B cell (primary cell): Measurements from ENCODE around the gene RBM20. TPM values are rescaled to one million over a fixed set of nuclear protein-coding genes. Genes with fewer than 3 reads are reported as not detected.

ENCODE experiments used
- ATAC-seq: fragments of 200-7000 bp; cut with Tn5 transposase; one replicate; pipeline ENCODE4 v1.10.0; 2021; ENCODE audit warnings: low read depth, mild to moderate bottlenecking, moderate number of reproducible peaks, moderate library complexity
- CTCF ChIA-PET: fragments of 350-600 bp; sonication (Branson Sonifier 250); formaldehyde crosslinking; loops from one replicate; lab custom pipeline; 2021; ENCODE audit warnings: antibody characterized with exemption, inconsistent platforms; lab: Charles Lee
- POLR2A ChIA-PET: fragments of 350-600 bp; sonication (Branson Sonifier 250); formaldehyde crosslinking; loops from one replicate; lab custom pipeline; 2021; ENCODE audit warnings: antibody characterized with exemption; lab: Charles Lee
- DNase-seq: peaks from one replicate; pipeline ENCODE4 v3.0.0; 2013
- H2AFZ ChIP-seq: 2 replicates; pipeline ENCODE4 v1.6.1; 2012; ENCODE audit warnings: mild to moderate bottlenecking, low read depth, low read length; ENCODE audit not compliant: insufficient read depth, poor library complexity, severe bottlenecking
- H3K27ac ChIP-seq, 2 donors: 1 replicate in 1 of 2; 2 replicates in 1 of 2; pipeline ENCODE4 v1.5.1; 2012 to 2013; ENCODE audit warnings: low read length in 2 of 2, mild to moderate bottlenecking in 2 of 2, moderate library complexity in 1 of 2
- H3K27me3 ChIP-seq, 4 experiments: fragments of 200-600 bp in 1 of 4; sonication (generic) in 1 of 4; replicated peaks in 1 of 4; 1 replicate in 2 of 4; 2 replicates in 2 of 4; pipeline versions ENCODE4 v1.6.1 to v1.7.0; 2013 to 2016; ENCODE audit warnings: low read length in 3 of 4, mild to moderate bottlenecking in 2 of 4, mixed read lengths in 1 of 4, moderate library complexity in 1 of 4; ENCODE audit not compliant: insufficient read depth in 4 of 4, control insufficient read depth in 3 of 4; ENCODE audit errors: control extremely low read depth in 1 of 4
- H3K36me3 ChIP-seq, 2 experiments: replicated peaks in 1 of 2; 1 replicate in 1 of 2; 2 replicates in 1 of 2; pipeline versions ENCODE4 v1.6.1 to v1.7.1; 2013; ENCODE audit warnings: low read length in 1 of 2; ENCODE audit not compliant: insufficient read depth in 2 of 2, control insufficient read depth in 1 of 2; ENCODE audit errors: control extremely low read depth in 1 of 2, extremely low read depth in 1 of 2
- H3K4me1 ChIP-seq, 2 donors: fragments of 200-600 bp in 1 of 2; sonication (generic) in 1 of 2; 1 replicate in 1 of 2; 2 replicates in 1 of 2; pipeline versions ENCODE4 v1.5.1 to v1.6.1; 2013 to 2017; ENCODE audit warnings: low read length in 2 of 2; ENCODE audit not compliant: control insufficient read depth in 2 of 2, insufficient read depth in 2 of 2
- H3K4me2 ChIP-seq: replicated peaks from 2 replicates; pipeline ENCODE3; 2012; ENCODE audit warnings: mild to moderate bottlenecking, low read depth, low read length; ENCODE audit not compliant: poor library complexity, severe bottlenecking
- H3K4me3 ChIP-seq, 5 experiments: fragments of 200-600 bp in 1 of 5; sonication (generic) in 1 of 5; 1 replicate in 3 of 5; 2 replicates in 2 of 5; pipeline versions ENCODE4 v1.5.1 to v1.7.0; 2011 to 2016; ENCODE audit warnings: low read length in 4 of 5, mild to moderate bottlenecking in 4 of 5, low read depth in 2 of 5, control low read depth in 1 of 5, moderate library complexity in 1 of 5; ENCODE audit not compliant: insufficient read depth in 1 of 5; ENCODE audit errors: control extremely low read depth in 1 of 5, extremely low read depth in 1 of 5
- H3K79me2 ChIP-seq: fragments of 200-600 bp; sonication (generic); one replicate; pipeline ENCODE4 v1.6.0; 2016; ENCODE audit warnings: low read length; ENCODE audit not compliant: control insufficient read depth, insufficient read depth
- H3K9ac ChIP-seq: fragments of 200-600 bp; sonication (generic); 2 replicates; pipeline ENCODE4 v1.6.1; 2017; ENCODE audit warnings: mild to moderate bottlenecking, low read length, moderate library complexity
- H3K9me3 ChIP-seq, 3 donors: one replicate each; pipeline versions ENCODE4 v1.6.1 to v1.7.1; 2013; ENCODE audit warnings: low read length in 2 of 3; ENCODE audit not compliant: control insufficient read depth in 2 of 3, insufficient read depth in 1 of 3; ENCODE audit errors: control extremely low read depth in 1 of 3
- H4K20me1 ChIP-seq: 2 replicates; pipeline ENCODE4 v1.6.0; 2012; ENCODE audit warnings: mild to moderate bottlenecking, low read length; ENCODE audit not compliant: insufficient read depth, control insufficient read depth, poor library complexity, severe bottlenecking
- H3K27ac Mint-ChIP-seq: one replicate; pipeline ENCODE4 v1.8.0; 2021; ENCODE audit warnings: mixed read lengths
- H3K27me3 Mint-ChIP-seq: one replicate; pipeline ENCODE4 v1.8.0; 2021; ENCODE audit warnings: mixed read lengths
- H3K4me1 Mint-ChIP-seq: one replicate; pipeline ENCODE4 v1.8.0; 2021; ENCODE audit warnings: mixed read lengths
- H3K4me3 Mint-ChIP-seq: one replicate; pipeline ENCODE4 v1.8.0; 2021; ENCODE audit warnings: mixed read lengths
- H3K9me3 Mint-ChIP-seq: one replicate; pipeline ENCODE4 v1.8.0; 2022; ENCODE audit warnings: mixed read lengths; ENCODE audit not compliant: insufficient read depth
- EZH2 ChIP-seq: IDR thresholded peaks from 2 replicates; pipeline ENCODE4 v1.6.1; 2012; ENCODE audit warnings: borderline replicate concordance, low read depth, mild to moderate bottlenecking, moderate library complexity, low read length; ENCODE audit not compliant: insufficient read depth, poor library complexity, severe bottlenecking
- WGBS: methylation state at CpG from one replicate; pipeline ENCODE4 v1.1.5; 2013; ENCODE audit warnings: missing lambda C conversion rate; ENCODE audit not compliant: insufficient coverage; 5-methylcytosine and 5-hydroxymethylcytosine counted together
- intact Hi-C: fragments of 100-400 bp; cut with micrococcal nuclease; formaldehyde crosslinking; loops from one replicate; pipeline ENCODE4 v1.10.0; 2022
- polyA plus RNA-seq: library from polyadenylated mRNA; depleted of rRNA; stranded (reverse); fragments of >200 nt; gene quantifications from 2 replicates; pipeline ENCODE4 v1.2.3, GENCODE V29; 2012
- total RNA-seq, 2 donors: library from RNA; stranded (reverse); fragments of 120-200 nt in 1 of 2; gene quantifications; 1 replicate in 1 of 2; 2 replicates in 1 of 2; pipeline versions ENCODE4 v1.2.3 to v1.2.4, GENCODE V29; 2013 to 2022
- TF ChIP-seq, protein P1 (sequence below): fragments of 200-600 bp; IDR thresholded peaks from one replicate; pipeline ENCODE4 v1.8.0; 2022; ENCODE audit warnings: antibody characterized with exemption, mild to moderate bottlenecking

The RBM20 gene
- total and polyA plus RNA-seq, 2 donors (not counting 1 experiment from before 2014, with no cell fraction given), result not detected

DNA sequence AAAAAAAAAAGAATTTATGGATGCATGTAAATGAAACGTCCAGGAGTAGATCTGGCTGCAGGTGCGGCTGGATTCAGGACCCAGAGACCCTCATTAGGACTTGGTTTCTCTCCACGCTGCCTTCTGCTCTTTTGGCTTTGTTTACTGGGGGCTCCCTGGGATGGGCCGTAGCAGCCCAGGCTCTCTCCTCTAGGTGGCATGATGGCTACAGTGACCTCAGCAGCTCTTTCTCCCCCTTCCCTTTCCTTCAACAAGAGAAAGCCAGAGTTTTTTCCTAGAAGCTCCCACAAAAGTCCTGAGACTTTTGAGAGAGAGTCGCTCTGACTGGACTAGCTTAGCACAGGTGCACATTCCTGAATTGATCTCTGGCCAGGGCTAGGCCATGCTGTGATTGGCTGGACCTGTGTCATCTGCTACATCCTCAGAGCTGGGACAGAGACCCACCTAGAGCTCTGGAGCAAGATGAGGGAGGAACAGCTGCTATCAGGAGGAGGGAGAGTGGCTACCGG, 159.7 kb downstream of the RBM20 start:
- intact Hi-C loops, result loop anchor here (1.0 to 5.0 kb wide), 5 partner anchors 39 to 89 kb away; no protein-coding TSS in a partner anchor
- H3K4me3 Mint-ChIP-seq, result peak overlapping the region; percentile 77
- ATAC-seq, result peak; percentile 63
- ChIA-PET POLR2A (interaction anchor here (0.7 to 2.5 kb wide), 9 partner anchors 13 to 594 kb away, joined by 3 to 24 read pairs (median 4); partner anchors contain the start of gene BBIP1), CTCF (interaction anchor here (0.7 to 5.4 kb wide), 35 partner anchors 10 to 255 kb away, joined by 3 to 169 read pairs (median 7); partner anchors contain the start of gene PDCD4)
- Histone ChIP-seq H3K79me2 (no peaks in the 10 kb centered on the region), H3K9ac (no peak overlapping the region), H3K36me3 (no peaks in the 10 kb centered on the region), H3K4me1 (peaks cover 24 to 30% of the 10 kb centered on the region in 2 donors), H3K4me2 (peak overlapping the region; percentile 57), H4K20me1 (no peaks in the 10 kb centered on the region), H3K9me3 (no peaks in the 10 kb centered on the region), H3K27ac (peak overlapping the region in 1 of 2 donors; percentile 23), H3K4me3 (peak overlapping the region in 1 of 5 experiments; percentile 28), H3K27me3 (no peaks in the 10 kb centered on the region), H2AFZ (peak overlapping the region; percentile 55)
- TF ChIP-seq EZH2, result no peak
- TF ChIP-seq, protein P1, sequence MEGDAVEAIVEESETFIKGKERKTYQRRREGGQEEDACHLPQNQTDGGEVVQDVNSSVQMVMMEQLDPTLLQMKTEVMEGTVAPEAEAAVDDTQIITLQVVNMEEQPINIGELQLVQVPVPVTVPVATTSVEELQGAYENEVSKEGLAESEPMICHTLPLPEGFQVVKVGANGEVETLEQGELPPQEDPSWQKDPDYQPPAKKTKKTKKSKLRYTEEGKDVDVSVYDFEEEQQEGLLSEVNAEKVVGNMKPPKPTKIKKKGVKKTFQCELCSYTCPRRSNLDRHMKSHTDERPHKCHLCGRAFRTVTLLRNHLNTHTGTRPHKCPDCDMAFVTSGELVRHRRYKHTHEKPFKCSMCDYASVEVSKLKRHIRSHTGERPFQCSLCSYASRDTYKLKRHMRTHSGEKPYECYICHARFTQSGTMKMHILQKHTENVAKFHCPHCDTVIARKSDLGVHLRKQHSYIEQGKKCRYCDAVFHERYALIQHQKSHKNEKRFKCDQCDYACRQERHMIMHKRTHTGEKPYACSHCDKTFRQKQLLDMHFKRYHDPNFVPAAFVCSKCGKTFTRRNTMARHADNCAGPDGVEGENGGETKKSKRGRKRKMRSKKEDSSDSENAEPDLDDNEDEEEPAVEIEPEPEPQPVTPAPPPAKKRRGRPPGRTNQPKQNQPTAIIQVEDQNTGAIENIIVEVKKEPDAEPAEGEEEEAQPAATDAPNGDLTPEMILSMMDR, result peak; percentile 73
- H3K27ac Mint-ChIP-seq, result peak overlapping the region; percentile 81
- no peaks in the 10 kb centered on the region for H3K9me3 Mint-ChIP-seq
- H3K4me1 Mint-ChIP-seq, result peaks cover 30% of the 10 kb centered on the region
- DNase-seq, result peak; percentile 71
- H3K27me3 Mint-ChIP-seq, result peaks cover 8% of the 10 kb centered on the region
- WGBS, result 38% methylated on average over 6 of the region's 6 CpGs

DNA sequence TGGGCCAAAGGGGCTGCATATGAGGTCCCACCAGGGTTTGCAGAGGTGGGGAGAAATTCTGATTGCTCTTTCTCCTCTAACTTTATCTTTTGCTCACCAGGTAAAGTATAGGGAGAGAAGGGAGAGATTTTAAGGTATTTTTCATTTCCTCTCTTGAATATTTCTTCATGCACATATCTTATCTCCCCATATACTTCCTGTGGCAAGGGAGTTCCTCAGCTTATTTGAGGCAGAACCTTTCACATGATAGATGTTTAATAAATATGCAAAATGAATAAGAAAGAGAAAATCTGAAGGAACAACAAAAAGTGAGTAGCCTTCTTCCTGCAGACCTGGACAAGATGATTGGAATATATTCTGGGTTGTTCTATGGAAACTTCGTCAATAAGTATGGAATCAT, 160.2 kb downstream of the RBM20 start:
- TF ChIP-seq, protein P1, result no peak
- TF ChIP-seq EZH2, result no peak
- Histone ChIP-seq H3K27ac (no peak overlapping the region), H3K4me3 (no peak overlapping the region), H3K9ac (no peak overlapping the region), H3K4me2 (peak overlapping the region; percentile 57), H3K4me1 (peaks cover 24 to 30% of the 10 kb centered on the region in 2 donors), H2AFZ (peak overlapping the region; percentile 55), H4K20me1 (no peaks in the 10 kb centered on the region), H3K27me3 (no peaks in the 10 kb centered on the region), H3K79me2 (no peaks in the 10 kb centered on the region), H3K9me3 (no peaks in the 10 kb centered on the region), H3K36me3 (no peaks in the 10 kb centered on the region)
- peaks cover 30% of the 10 kb centered on the region for H3K4me1 Mint-ChIP-seq
- peak overlapping the region; percentile 77 for H3K4me3 Mint-ChIP-seq
- intact Hi-C loops, result loop anchor here (1.0 to 5.0 kb wide), 2 partner anchors 57 to 89 kb away; no protein-coding TSS in a partner anchor
- CTCF ChIA-PET, result interaction anchor here (0.6 to 5.4 kb wide), 32 partner anchors 10 to 197 kb away, joined by 3 to 169 read pairs (median 8); partner anchors contain the start of gene PDCD4
- no peaks in the 10 kb centered on the region for H3K9me3 Mint-ChIP-seq
- POLR2A ChIA-PET, result interaction anchor here (0.7 to 2.5 kb wide), 8 partner anchors 13 to 594 kb away, joined by 3 to 24 read pairs (median 4); no protein-coding TSS in a partner anchor
- no peak overlapping the region for H3K27ac Mint-ChIP-seq
- ATAC-seq (no peak), DNase-seq (peak; percentile 18)
- peaks cover 5% of the 10 kb centered on the region for H3K27me3 Mint-ChIP-seq
- WGBS, result 100% methylated on average over 1 of the region's 1 CpG
